Testis (tissue), 3 donors: ENCODE measurements around the gene WDR3. TPM values are rescaled to one million over a fixed set of nuclear protein-coding genes. Genes with fewer than 3 reads are reported as not detected.

ENCODE experiments used
- DNase-seq: peaks from one replicate; pipeline ENCODE4 v3.0.0-alpha.2; 2019
- H3K27ac ChIP-seq, 2 donors: fragments of 200-600 bp; sonication (generic); one replicate each; pipeline ENCODE4 v1.5.1; 2019
- H3K27me3 ChIP-seq: fragments of 200-600 bp; sonication (generic); one replicate; pipeline ENCODE4 v1.5.1; 2019
- H3K36me3 ChIP-seq: fragments of 200-600 bp; sonication (generic); one replicate; pipeline ENCODE4 v1.5.1; 2017; ENCODE audit warnings: low read depth; ENCODE audit errors: missing control alignments
- H3K4me1 ChIP-seq: fragments of 200-600 bp; sonication (generic); one replicate; pipeline ENCODE4 v1.5.1; 2019
- H3K4me3 ChIP-seq, 2 donors: fragments of 200-600 bp; sonication (generic); one replicate each; pipeline ENCODE4 v1.5.1; 2017 to 2019
- H3K9me3 ChIP-seq: fragments of 200-600 bp; sonication (generic); one replicate; pipeline ENCODE4 v1.5.1; 2017
- POLR2A ChIP-seq: fragments of 450-650 bp; IDR thresholded peaks from one replicate; pipeline ENCODE4 v1.6.1; 2017; ENCODE audit warnings: antibody characterized with exemption, mild to moderate bottlenecking, moderate library complexity
- WGBS, 2 donors: methylation state at CpG; one replicate each; pipeline ENCODE4 v1.1.5; 2018; 5-methylcytosine and 5-hydroxymethylcytosine counted together
- intact Hi-C: fragments of 100-400 bp; cut with DNase I; formaldehyde crosslinking; loops from one replicate; pipeline ENCODE4 v1.15.1; 2023; ENCODE audit warnings: low total_unique reads
- polyA plus RNA-seq: library from polyadenylated mRNA; stranded (reverse); fragments of 350-450 nt; fragmentation: Illumina TruSeq; extraction: RNeasy Lipid Tissue Mini Kit (QIAGEN cat#74804); gene quantifications from one replicate; pipeline ENCODE4 v1.2.3, GENCODE V29; 2014; ENCODE audit warnings: low read depth, low replicate concordance; ENCODE audit not compliant: insufficient read depth
- total RNA-seq, 2 donors: library from RNA; depleted of rRNA; stranded (reverse); fragments of >200 nt; gene quantifications; one replicate each; pipeline ENCODE4 v1.2.3, GENCODE V29; 2016
- TF ChIP-seq, protein P1 (sequence below), 3 experiments: fragments of 450-650 bp in 2 of 3; fragments of 200-600 bp in 1 of 3; sonication (generic) in 1 of 3; IDR thresholded peaks; one replicate each; pipeline ENCODE4 v1.5.1; 2016 to 2019; ENCODE audit warnings: antibody characterized with exemption in 3 of 3, mild to moderate bottlenecking in 2 of 3, moderate library complexity in 1 of 3

The WDR3 gene
- total and polyA plus RNA-seq, 3 donors from 2014 or later: 15.6 to 34.4 (median 21.9) TPM

DNA sequence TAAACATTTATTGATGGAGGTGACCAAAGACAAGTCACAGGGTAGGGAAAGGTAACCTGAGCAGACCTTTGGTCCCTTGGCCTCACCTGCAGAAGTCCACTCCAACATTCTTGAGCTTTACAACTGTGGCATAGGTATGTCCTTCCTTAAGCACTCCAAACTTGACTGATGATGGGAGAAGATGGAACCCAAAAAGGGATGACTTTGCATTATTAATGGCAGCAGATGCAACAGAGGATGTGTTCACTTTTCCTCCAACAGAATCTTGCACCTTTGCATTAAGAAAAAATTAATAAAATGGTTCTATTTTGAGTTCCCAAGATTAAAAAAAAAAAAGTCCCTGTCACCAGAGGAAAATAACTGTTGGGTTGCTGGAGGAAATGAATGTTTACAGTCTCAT, 42.2 kb downstream of the WDR3 start:
- Histone ChIP-seq H3K27me3 (no peaks in the 10 kb centered on the region), H3K9me3 (no peaks in the 10 kb centered on the region), H3K36me3 (no peaks in the 10 kb centered on the region), H3K4me3 (no peak overlapping the region), H3K27ac (no peak overlapping the region), H3K4me1 (no peaks in the 10 kb centered on the region)
- intact Hi-C loops: no loop called here
- no peak for TF ChIP-seq POLR2A
- TF ChIP-seq, protein P1, sequence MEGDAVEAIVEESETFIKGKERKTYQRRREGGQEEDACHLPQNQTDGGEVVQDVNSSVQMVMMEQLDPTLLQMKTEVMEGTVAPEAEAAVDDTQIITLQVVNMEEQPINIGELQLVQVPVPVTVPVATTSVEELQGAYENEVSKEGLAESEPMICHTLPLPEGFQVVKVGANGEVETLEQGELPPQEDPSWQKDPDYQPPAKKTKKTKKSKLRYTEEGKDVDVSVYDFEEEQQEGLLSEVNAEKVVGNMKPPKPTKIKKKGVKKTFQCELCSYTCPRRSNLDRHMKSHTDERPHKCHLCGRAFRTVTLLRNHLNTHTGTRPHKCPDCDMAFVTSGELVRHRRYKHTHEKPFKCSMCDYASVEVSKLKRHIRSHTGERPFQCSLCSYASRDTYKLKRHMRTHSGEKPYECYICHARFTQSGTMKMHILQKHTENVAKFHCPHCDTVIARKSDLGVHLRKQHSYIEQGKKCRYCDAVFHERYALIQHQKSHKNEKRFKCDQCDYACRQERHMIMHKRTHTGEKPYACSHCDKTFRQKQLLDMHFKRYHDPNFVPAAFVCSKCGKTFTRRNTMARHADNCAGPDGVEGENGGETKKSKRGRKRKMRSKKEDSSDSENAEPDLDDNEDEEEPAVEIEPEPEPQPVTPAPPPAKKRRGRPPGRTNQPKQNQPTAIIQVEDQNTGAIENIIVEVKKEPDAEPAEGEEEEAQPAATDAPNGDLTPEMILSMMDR (IDR thresholded peaks at IDR 0.05): no peak
- no peak for DNase-seq

DNA sequence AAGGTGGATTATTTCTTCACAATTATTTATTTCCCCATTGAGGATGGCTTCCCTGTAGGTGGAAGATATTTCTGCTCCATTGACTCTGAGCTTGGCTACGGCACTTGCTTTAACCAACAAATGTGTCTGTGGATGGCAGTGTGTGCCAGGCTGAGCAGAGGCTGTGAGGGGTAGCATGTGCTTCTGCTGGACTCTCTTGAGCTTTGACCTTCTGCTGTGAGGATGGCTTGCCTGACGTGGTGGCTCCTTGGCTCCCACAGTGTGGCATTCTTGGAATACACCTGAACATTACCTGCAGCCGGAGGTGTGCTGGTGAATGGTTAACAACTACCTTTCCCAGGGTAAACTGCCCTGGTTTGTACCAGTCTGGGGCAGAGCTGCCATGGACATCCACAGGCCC, 46.8 kb downstream of the WDR3 start:
- H3K4me3 ChIP-seq: no peak overlapping the region
- WGBS, 2 donors: 80 to 83% methylated on average over 3 of the region's 3 CpGs
- no peak overlapping the region for H3K27ac ChIP-seq
- DNase-seq: no peak
- H3K36me3 ChIP-seq: no peaks in the 10 kb centered on the region
- no peaks in the 10 kb centered on the region for H3K27me3 ChIP-seq
- intact Hi-C loops: no loop called here
- H3K4me1 ChIP-seq: no peaks in the 10 kb centered on the region
- no peaks in the 10 kb centered on the region for H3K9me3 ChIP-seq
- no peak for TF ChIP-seq POLR2A
- TF ChIP-seq, protein P1 (IDR thresholded peaks at IDR 0.05): no peak

- DNase-seq: no peak
- Histone ChIP-seq H3K36me3 (no peaks in the 10 kb centered on the region), H3K4me1 (no peaks in the 10 kb centered on the region), H3K4me3 (no peak overlapping the region), H3K27me3 (no peaks in the 10 kb centered on the region), H3K27ac (no peak overlapping the region), H3K9me3 (no peaks in the 10 kb centered on the region)
- TF ChIP-seq POLR2A: no peak
- TF ChIP-seq, protein P1 (IDR thresholded peaks at IDR 0.05): no peak
- 82 to 86% methylated on average over 5 of the region's 5 CpGs for WGBS, 2 donors
- intact Hi-C loops: no loop called here
These were observed 52.1 kb downstream of the WDR3 start for GRCh38 chr1:117981455-117982192.

- Histone ChIP-seq H3K4me3 (no peak overlapping the region), H3K27ac (no peak overlapping the region), H3K36me3 (no peaks in the 10 kb centered on the region), H3K27me3 (no peaks in the 10 kb centered on the region), H3K4me1 (no peaks in the 10 kb centered on the region), H3K9me3 (no peaks in the 10 kb centered on the region)
- intact Hi-C loops: no loop called here
- TF ChIP-seq POLR2A: no peak
- TF ChIP-seq, protein P1 (IDR thresholded peaks at IDR 0.05): no peak
- no peak for DNase-seq
- WGBS, 2 donors: 79 to 88% methylated on average over 1 of the region's 1 CpG
These were observed 55.7 kb downstream of the WDR3 start for GRCh38 chr1:117985239-117985638.

DNA sequence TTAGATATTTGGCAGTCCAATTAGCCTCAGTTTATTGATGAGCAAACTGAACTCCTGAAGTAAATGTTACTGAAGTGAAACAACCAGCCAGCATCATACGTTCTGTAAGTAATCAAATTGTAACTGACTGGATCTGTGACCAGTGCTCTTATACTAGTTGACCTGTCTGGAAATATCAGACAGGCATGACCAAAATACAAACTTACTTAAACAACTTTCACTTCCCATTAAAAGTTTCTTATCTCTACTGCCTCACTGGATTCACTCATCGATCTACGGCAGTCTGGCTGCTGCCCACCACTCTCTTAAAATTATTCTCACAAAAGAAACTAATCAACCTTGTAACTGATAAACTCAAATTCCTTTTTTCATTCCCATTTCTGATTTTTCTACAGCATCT, 56.4 kb downstream of the WDR3 start:
- Histone ChIP-seq H3K4me1 (no peaks in the 10 kb centered on the region), H3K9me3 (no peaks in the 10 kb centered on the region), H3K36me3 (no peaks in the 10 kb centered on the region), H3K4me3 (no peak overlapping the region), H3K27ac (no peak overlapping the region), H3K27me3 (no peaks in the 10 kb centered on the region)
- TF ChIP-seq, protein P1 (IDR thresholded peaks at IDR 0.05): no peak
- no peak for TF ChIP-seq POLR2A
- intact Hi-C loops: no loop called here
- no peak for DNase-seq
- WGBS, 2 donors: 77 to 86% methylated on average over 3 of the region's 3 CpGs
